Activated naive CD8-positive, alpha-beta T cell treated with anti-CD3 and anti-CD28 coated beads for 36 hours (primary cell): ENCODE data around the gene HERC3. TPM values are rescaled to one million over a fixed set of nuclear protein-coding genes. Genes with fewer than 3 reads are reported as not detected.

ENCODE experiments used
- DNase-seq: peaks from one replicate; pipeline ENCODE4 v3.0.0; 2021
- H3K27ac Mint-ChIP-seq: one replicate; pipeline ENCODE4 v1.8.0; 2022; ENCODE audit warnings: mild to moderate bottlenecking, moderate library complexity, mixed read lengths
- H3K27me3 Mint-ChIP-seq: one replicate; pipeline ENCODE4 v1.8.0; 2022; ENCODE audit warnings: mild to moderate bottlenecking, mixed read lengths
- H3K36me3 Mint-ChIP-seq: one replicate; pipeline ENCODE4 v1.8.0; 2021; ENCODE audit warnings: mild to moderate bottlenecking, mixed read lengths
- H3K4me1 Mint-ChIP-seq: one replicate; pipeline ENCODE4 v1.8.0; 2021; ENCODE audit warnings: mixed read lengths
- H3K4me3 Mint-ChIP-seq: one replicate; pipeline ENCODE4 v1.8.0; 2022; ENCODE audit warnings: mild to moderate bottlenecking, moderate library complexity, mixed read lengths
- H3K9me3 Mint-ChIP-seq: one replicate; pipeline ENCODE4 v1.8.0; 2022; ENCODE audit warnings: mixed read lengths
- total RNA-seq, 2 experiments: library from RNA; stranded (reverse); gene quantifications; one replicate each; pipeline ENCODE4 v1.2.3, GENCODE V29; 2021

HERC3 gene
- total RNA-seq, 2 experiments from 2014 or later, result 39.4 to 42.6 TPM

DNA sequence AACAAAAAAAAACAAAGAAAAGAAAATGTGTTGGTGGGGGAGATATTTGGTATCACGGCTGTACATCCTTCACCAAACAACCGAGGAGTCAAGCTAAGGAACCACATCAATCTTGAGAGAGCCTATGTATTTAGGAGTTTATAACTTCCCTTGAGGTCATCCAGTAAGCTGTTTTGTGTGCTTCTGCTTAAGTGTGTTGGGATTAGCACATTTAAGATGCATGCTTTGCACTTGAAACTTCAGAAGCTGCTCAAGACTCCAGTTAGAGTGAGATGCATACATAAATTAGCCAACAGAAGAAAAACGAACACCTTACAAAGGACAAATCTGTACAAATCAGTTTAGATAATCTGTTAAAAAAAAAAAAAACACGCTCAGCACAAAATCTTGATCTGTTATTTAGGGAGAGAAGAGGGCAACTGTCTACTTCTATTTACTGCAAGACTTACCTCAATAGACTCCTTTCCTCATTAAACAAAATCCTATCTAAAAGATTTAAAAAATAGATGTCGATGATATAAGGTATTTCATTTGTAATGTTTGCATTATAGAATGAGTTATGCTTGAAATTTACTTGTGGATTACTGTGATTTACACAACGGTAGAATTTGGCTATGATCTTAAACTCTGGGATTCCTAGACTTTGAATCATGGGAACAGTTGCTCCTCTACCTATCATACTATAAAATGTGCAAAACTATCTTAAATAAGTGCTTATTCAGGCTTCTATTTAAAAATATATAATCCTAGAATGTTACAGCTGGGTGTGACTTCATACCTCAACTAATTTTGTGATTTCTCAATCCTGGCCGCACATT is 159.2 kb downstream of the HERC3 start:
- H3K36me3 Mint-ChIP-seq, result peaks cover 2% of the 10 kb centered on the region
- H3K27me3 Mint-ChIP-seq, result peaks cover 11% of the 10 kb centered on the region
- H3K9me3 Mint-ChIP-seq, result no peaks in the 10 kb centered on the region
- no peak for DNase-seq
- no peak overlapping the region for H3K27ac Mint-ChIP-seq
- H3K4me3 Mint-ChIP-seq, result no peak overlapping the region
- no peaks in the 10 kb centered on the region for H3K4me1 Mint-ChIP-seq

DNA sequence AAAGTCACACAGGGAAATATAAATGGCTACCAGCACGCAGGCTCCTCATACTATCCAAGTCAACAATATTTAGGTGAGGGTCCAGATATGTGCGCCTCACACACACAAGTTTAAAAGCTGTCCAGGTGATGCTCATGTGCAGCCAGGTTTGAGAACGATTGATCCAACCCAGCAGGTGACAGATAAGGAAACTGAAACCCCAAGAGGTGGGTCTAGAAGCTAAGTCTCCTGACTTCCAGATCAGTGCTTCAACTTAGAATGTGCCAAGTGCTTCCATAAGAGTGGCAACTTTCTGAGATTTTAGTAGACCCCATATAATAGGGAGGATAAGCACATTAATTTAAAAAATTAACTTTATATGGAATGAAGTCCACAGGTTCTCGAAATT is 159.8 kb downstream of the HERC3 start:
- Mint-ChIP-seq H3K4me1 (no peaks in the 10 kb centered on the region), H3K4me3 (no peak overlapping the region), H3K36me3 (peaks cover 2% of the 10 kb centered on the region), H3K9me3 (no peaks in the 10 kb centered on the region), H3K27me3 (peaks cover 11% of the 10 kb centered on the region), H3K27ac (no peak overlapping the region)
- no peak for DNase-seq

DNA sequence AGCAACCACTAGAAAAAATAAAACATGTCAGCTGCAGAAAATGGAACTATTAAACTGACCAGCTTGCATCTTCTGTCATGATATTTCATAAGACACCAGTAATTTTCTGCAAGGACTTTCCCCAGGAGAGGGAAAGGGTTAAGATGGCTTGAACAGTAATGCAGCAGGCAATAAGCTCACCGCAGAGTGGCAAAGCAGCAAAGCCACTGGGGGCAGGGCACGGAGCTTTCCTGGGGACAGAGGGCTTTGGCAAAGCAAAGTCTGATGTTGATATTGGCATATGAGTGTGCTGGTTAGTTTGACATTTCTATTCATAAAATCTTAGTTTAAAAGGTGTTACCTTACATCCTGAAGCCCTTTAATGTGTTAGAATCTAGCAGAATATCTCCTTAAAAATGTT is 160.5 kb downstream of the HERC3 start:
- H3K36me3 Mint-ChIP-seq, result peaks cover 2% of the 10 kb centered on the region
- peaks cover 11% of the 10 kb centered on the region for H3K27me3 Mint-ChIP-seq
- no peak overlapping the region for H3K27ac Mint-ChIP-seq
- H3K4me1 Mint-ChIP-seq, result no peaks in the 10 kb centered on the region
- DNase-seq, result no peak
- no peak overlapping the region for H3K4me3 Mint-ChIP-seq
- H3K9me3 Mint-ChIP-seq, result no peaks in the 10 kb centered on the region

DNA sequence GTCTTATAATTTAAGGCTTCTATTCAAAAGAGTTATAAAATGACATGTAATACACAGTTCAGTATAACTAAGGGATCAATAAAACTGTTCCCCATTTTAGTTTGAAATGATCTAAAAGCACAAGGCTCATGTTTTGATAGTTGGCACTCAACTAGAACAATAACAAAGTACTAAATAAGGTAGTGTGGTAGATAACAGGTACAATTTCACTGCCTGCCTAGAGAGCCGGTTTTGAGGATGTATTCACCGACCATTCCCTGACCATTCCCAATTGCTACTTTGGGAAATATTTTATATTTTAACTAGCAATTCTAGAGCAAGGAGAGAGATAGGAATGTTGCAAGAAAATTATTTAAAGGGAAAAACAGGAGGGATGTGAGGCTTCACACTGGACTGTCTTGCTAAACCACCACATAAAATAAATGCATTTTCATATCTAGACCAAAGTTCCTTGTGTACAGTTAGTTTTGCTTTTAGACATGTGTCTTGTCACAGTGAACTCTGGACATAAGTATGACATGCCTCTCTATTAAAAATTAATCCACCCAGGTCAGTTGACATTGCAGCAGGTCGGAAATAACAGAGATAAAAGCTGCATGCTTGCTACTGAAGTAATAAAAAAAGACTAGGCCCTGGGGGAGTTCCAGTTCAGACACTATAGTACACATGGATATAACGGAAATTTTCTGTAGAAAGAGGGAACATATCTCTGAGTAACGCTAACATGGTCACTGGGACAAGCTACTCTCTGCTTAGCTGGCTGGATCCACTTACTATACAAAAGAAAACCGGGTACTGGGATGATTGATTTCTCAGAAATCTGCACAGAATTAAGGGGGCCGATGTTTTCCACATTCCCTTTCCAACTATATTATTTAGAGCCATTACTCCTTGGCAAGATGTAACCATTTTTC is 161.6 kb downstream of the HERC3 start:
- H3K4me3 Mint-ChIP-seq, result no peak overlapping the region
- H3K4me1 Mint-ChIP-seq, result no peaks in the 10 kb centered on the region
- peaks cover 9% of the 10 kb centered on the region for H3K27me3 Mint-ChIP-seq
- no peak for DNase-seq
- H3K9me3 Mint-ChIP-seq, result no peaks in the 10 kb centered on the region
- H3K36me3 Mint-ChIP-seq, result no peaks in the 10 kb centered on the region
- H3K27ac Mint-ChIP-seq, result no peak overlapping the region

DNA sequence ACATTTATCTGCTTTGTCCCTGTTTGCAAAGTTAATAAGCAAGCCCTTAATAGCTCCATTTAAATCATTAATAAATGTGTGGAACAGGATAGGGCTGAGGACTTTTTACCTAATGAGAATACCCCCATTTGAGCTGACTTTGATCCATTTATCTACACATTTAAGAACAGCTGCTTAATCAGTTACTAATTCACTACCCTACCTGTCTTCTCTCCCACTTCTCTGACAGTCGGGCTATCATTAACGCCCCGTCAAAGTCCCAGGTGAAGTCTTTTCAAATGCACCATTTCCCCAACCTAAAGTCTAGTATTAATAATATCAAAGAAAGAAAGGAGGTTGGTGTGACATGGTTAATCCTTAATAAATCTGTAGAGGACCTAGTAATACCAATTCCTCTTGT is 162.5 kb downstream of the HERC3 start:
- no peaks in the 10 kb centered on the region for H3K36me3 Mint-ChIP-seq

DNA sequence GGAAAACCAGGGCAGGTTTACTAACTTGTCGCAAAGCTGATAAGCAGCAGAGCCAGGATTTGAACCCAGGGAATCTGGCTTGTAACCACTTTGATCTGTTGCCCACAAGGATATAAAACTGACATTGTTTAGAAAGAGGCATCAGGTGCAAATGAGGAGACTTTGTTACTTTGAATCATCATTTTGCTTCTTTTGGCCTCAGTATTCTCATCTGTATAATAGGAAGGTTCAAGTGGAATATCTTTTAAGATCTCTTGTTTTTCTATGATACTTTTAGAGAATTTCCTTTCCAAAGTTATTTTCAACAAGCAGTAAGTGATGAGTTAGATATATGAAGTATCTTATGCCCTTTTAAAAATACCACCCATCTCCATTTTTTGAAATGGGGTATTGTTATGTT is 163.2 kb downstream of the HERC3 start:
- no peak overlapping the region for H3K27ac Mint-ChIP-seq

More for the DNA sequence above, 162.5 kb downstream of the HERC3 start:
- H3K27ac Mint-ChIP-seq, result no peak overlapping the region
- no peaks in the 10 kb centered on the region for H3K4me1 Mint-ChIP-seq
- H3K9me3 Mint-ChIP-seq, result no peaks in the 10 kb centered on the region
- H3K27me3 Mint-ChIP-seq, result peaks cover 10% of the 10 kb centered on the region
- no peak overlapping the region for H3K4me3 Mint-ChIP-seq
- DNase-seq, result no peak

DNA sequence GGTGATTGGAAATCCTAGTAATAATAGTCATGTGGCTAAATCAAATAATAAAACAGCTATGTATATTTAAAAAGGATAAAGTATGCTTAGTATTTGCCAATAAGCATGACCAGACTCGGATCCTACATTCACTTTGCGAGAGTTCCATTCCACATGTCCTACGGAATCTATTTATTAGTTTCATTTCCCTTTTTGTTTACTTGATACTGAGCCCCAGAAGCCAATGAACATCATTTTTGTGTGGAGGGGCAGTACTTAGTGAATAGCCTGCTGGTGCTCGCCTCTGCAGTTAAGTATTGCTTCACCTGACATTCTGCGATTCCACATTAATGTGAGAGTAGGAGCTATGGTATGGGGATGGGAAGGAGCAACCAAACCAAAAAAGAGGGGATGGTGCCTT is 163.9 kb downstream of the HERC3 start:
- Mint-ChIP-seq H3K9me3 (no peaks in the 10 kb centered on the region), H3K27me3 (peaks cover 10% of the 10 kb centered on the region), H3K36me3 (no peaks in the 10 kb centered on the region), H3K4me3 (no peak overlapping the region), H3K4me1 (no peaks in the 10 kb centered on the region), H3K27ac (no peak overlapping the region)
- DNase-seq, result no peak

More for the DNA sequence above, 163.2 kb downstream of the HERC3 start:
- no peak for DNase-seq
- Mint-ChIP-seq H3K4me3 (no peak overlapping the region), H3K27me3 (peaks cover 10% of the 10 kb centered on the region), H3K9me3 (no peaks in the 10 kb centered on the region), H3K4me1 (no peaks in the 10 kb centered on the region), H3K36me3 (no peaks in the 10 kb centered on the region)

DNA sequence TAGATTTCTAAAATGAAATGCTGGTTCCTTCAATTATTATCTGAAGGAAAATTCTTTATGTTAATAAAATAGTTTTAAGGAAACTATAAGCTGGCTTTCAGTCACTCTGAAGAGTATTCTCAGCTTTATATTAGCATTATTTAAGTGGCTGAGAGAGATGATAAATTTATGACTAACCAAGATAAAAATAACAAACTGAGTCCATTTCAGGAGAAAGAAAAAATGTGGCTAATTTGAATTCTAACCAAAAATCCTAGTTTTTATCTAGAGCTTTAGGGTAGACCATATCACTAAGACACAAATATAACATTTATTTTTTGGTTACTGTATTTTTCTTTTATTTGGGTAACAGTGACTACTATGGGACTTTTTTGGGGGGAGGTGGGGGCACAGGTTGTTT is 164.8 kb downstream of the HERC3 start:
- H3K4me3 Mint-ChIP-seq, result no peak overlapping the region
- no peaks in the 10 kb centered on the region for H3K9me3 Mint-ChIP-seq
- no peak for DNase-seq
- H3K27me3 Mint-ChIP-seq, result peaks cover 8% of the 10 kb centered on the region
- H3K36me3 Mint-ChIP-seq, result no peaks in the 10 kb centered on the region
- no peak overlapping the region for H3K27ac Mint-ChIP-seq
- peaks cover 3% of the 10 kb centered on the region for H3K4me1 Mint-ChIP-seq

DNA sequence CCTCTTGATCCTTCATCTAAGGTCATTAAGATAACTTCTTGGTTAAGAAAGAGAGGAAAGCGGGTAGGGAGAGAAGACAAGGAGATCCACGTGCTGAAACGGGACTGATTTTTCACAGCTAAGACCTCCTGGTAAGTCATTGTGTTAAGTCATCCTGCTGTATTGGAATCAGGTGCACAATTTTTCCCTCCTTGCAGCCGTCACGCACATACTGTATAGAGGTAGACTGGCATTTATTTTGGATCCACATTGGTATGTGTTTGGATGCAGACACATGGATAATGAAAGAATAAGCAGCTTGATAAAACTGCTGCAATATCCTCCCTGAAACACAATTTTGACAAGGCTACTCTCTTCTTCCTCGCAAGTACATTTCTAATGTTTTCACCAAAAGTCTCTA is 165.5 kb downstream of the HERC3 start:
- no peaks in the 10 kb centered on the region for H3K36me3 Mint-ChIP-seq
- H3K4me3 Mint-ChIP-seq, result no peak overlapping the region
- peaks cover 4% of the 10 kb centered on the region for H3K27me3 Mint-ChIP-seq
- H3K9me3 Mint-ChIP-seq, result no peaks in the 10 kb centered on the region
- H3K4me1 Mint-ChIP-seq, result peaks cover 3% of the 10 kb centered on the region
- DNase-seq, result no peak
- H3K27ac Mint-ChIP-seq, result no peak overlapping the region

Other genes starting within 250 kb of the HERC3 start
- gene HERC6, start 213.6 kb upstream of the HERC3 start, total RNA-seq, result 1 to 10 TPM; 6.4 to 6.6 TPM
- 10 to 100 TPM; 10.7 to 12.2 TPM for gene HERC5, start 135.4 kb upstream of the HERC3 start, total RNA-seq
- gene PYURF, start 68.7 kb upstream of the HERC3 start, total RNA-seq, result 10 to 100 TPM; 64.3 to 66.4 TPM
- gene NAP1L5, start 105.3 kb downstream of the HERC3 start, total RNA-seq, result 1 to 10 TPM; 8.2 to 8.4 TPM